K562 (cell line): ENCODE results near the gene FYB1. TPM values are rescaled to one million over a fixed set of nuclear protein-coding genes. Genes with fewer than 3 reads are reported as not detected.

Experiments
- HDAC2 ChIP-seq: fragments of 450-650 bp; IDR thresholded peaks from 2 replicates; pipeline ENCODE4 v1.6.1; 2016; ENCODE audit warnings: mild to moderate bottlenecking
- ILK ChIP-seq: fragments of 450-650 bp; IDR thresholded peaks from 2 replicates; pipeline ENCODE4 v1.6.1; 2016; ENCODE audit warnings: missing genetic modification characterization, low read depth, mild to moderate bottlenecking, missing compliant biosample characterization, moderate library complexity, borderline replicate concordance
- KLF10 ChIP-seq: fragments of 250-450 bp; sonication (Bioruptor Pico); IDR thresholded peaks from 2 replicates; pipeline ENCODE4 v1.6.1; 2021; ENCODE audit warnings: matching md5 sums
- NFRKB ChIP-seq: fragments of 450-650 bp; IDR thresholded peaks from 2 replicates; pipeline ENCODE4 v1.6.1; 2016; ENCODE audit warnings: low read depth
- PHTF2 ChIP-seq: fragments of 250-450 bp; sonication (Bioruptor Pico); IDR thresholded peaks from 2 replicates; pipeline ENCODE4 v1.5.0; 2021; ENCODE audit warnings: mild to moderate bottlenecking
- RBM34 ChIP-seq: fragments of 200-400 bp; formaldehyde crosslinking; IDR thresholded peaks from 2 replicates; pipeline ENCODE4 v1.6.1; 2018; ENCODE audit warnings: low read length, borderline replicate concordance; ENCODE audit not compliant: insufficient read depth
- TEAD4 ChIP-seq, 2 experiments: sonication (generic) in 1 of 2; formaldehyde crosslinking in 1 of 2; IDR thresholded peaks; 2 replicates each; pipeline versions ENCODE4 v1.6.1 to v1.8.0; 2012 to 2022; ENCODE audit warnings: borderline replicate concordance in 1 of 2, inconsistent platforms in 1 of 2, low read length in 1 of 2, mild to moderate bottlenecking in 1 of 2, missing genetic modification reagents in 1 of 2
- polyA plus RNA-seq, 8 experiments: library from polyadenylated mRNA; depleted of rRNA in 4 of 8; stranded (reverse) in 5 of 8; unstranded in 3 of 8; fragments of >200 nt; fragmentation: Nextera tagmentation in 2 of 8; fragmentation: Illumina TruSeq in 1 of 8; extraction: Ambion mirVana in 2 of 8; extraction: Trizol in 1 of 8; gene quantifications; 2 replicates each; pipeline versions ENCODE4 v1.2.1 to v1.2.3, GENCODE V29; 2011 to 2014; ENCODE audit warnings: inconsistent platforms in 1 of 8, missing spikeins in 1 of 8
- total RNA-seq, 7 experiments: library from RNA; depleted of rRNA in 6 of 7; stranded (reverse); fragments of >200 nt in 6 of 7; fragmentation: Illumina TruSeq in 2 of 7; extraction: Trizol in 2 of 7; gene quantifications; 2 replicates each; pipeline versions ENCODE4 v1.2.1 to v1.2.3, GENCODE V29; 2011 to 2021; ENCODE audit warnings: low replicate concordance in 1 of 7
- TF ChIP-seq, protein P1 (sequence below): sonication (generic); formaldehyde crosslinking; IDR thresholded peaks from 2 replicates; pipeline ENCODE4 v1.8.0; 2022; ENCODE audit warnings: mild to moderate bottlenecking, low read depth, missing genetic modification reagents
- TF ChIP-seq, protein P2 (sequence below): fragments of 250-450 bp; sonication (Bioruptor Pico); IDR thresholded peaks from 2 replicates; pipeline ENCODE4 v1.4.0; 2020
- TF ChIP-seq, protein P3 (sequence below): fragments of 250-450 bp; sonication (Bioruptor Pico); IDR thresholded peaks from 2 replicates; pipeline ENCODE4 v1.5.0; 2021
- TF ChIP-seq, protein P4 (sequence below), 3 experiments: fragments of 200-800 bp in 1 of 3; fragments of 250-450 bp in 1 of 3; fragments of 450-650 bp in 1 of 3; sonication (Bioruptor Pico) in 1 of 3; sonication (Bioruptor generic) in 1 of 3; formaldehyde crosslinking in 1 of 3; IDR thresholded peaks; 2 replicates each; pipeline versions ENCODE4 v1.6.1 to v1.8.0; 2016 to 2022; ENCODE audit warnings: mild to moderate bottlenecking in 2 of 3, missing genetic modification characterization in 2 of 3, missing compliant biosample characterization in 1 of 3, moderate library complexity in 1 of 3

The FYB1 gene
- total and polyA plus RNA-seq, 9 of the 15 experiments (the other 6 are each of a cell fraction or from before 2014, with no cell fraction given), result 4.7 to 31.5 (median 9.7) TPM

DNA sequence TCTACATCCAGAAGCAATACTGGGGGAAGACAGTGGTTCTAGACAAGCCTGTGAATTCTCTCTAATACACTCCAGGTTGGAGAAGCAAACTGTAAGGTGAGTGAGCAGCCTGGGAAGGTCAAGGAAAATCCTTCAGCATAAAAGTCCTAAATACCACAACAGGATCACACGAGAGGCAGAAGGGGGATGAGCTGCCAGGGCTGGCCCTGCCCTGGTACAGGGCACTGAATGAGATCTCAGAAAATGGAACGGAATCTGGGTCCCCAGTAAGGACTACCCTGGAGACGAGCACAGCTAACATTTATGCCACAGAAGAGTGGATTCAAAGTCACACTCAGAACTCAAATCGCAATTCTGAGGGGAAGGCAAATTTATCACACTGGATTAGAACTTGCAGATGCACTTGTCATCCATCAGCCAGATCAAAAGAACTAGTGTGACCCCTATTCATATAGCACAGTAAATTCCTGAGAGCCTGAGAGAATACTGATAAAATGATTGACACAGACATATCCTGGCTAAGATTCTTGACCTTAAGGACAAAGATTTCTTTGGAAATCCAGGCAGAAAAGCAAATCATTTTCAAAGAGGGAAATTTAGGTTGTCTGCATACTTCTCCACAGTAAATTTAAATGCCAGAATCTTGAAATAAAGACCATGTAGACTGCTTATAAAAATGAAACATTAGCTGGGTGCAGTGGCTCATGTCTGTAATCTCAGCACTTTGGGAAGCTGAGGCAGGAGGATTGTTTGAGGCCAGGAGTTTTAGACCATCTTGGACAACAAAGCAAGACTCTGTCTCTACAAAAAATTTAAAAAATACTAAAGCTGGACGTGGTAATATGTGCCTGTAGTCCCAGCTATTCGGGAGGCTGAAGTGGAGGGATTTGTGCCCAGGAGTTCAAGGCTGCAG lies 25.6 kb downstream of the FYB1 start (continued):
- TF ChIP-seq PHTF2 (no peak), TEAD4 (IDR thresholded peaks at IDR 0.05; ENCODE audit: low read length) (no peak), TEAD4 (CRISPR knock-in tag; IDR thresholded peaks at IDR 0.05; ENCODE audit: borderline replicate concordance) (no peak), NFRKB (no peak; the same call in 1 of the 2 replicates), KLF10 (0 out of 2 replicates have a peak, but pooled peaks have one; percentile 60), RBM34 (no peak), ILK (tag) (no peak), HDAC2 (0 out of 2 replicates have a peak, but pooled peaks have one; percentile 12)
- TF ChIP-seq, protein P1, sequence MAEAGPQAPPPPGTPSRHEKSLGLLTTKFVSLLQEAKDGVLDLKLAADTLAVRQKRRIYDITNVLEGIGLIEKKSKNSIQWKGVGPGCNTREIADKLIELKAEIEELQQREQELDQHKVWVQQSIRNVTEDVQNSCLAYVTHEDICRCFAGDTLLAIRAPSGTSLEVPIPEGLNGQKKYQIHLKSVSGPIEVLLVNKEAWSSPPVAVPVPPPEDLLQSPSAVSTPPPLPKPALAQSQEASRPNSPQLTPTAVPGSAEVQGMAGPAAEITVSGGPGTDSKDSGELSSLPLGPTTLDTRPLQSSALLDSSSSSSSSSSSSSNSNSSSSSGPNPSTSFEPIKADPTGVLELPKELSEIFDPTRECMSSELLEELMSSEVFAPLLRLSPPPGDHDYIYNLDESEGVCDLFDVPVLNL (CRISPR knock-in tag), result no peak
- TF ChIP-seq, protein P2, sequence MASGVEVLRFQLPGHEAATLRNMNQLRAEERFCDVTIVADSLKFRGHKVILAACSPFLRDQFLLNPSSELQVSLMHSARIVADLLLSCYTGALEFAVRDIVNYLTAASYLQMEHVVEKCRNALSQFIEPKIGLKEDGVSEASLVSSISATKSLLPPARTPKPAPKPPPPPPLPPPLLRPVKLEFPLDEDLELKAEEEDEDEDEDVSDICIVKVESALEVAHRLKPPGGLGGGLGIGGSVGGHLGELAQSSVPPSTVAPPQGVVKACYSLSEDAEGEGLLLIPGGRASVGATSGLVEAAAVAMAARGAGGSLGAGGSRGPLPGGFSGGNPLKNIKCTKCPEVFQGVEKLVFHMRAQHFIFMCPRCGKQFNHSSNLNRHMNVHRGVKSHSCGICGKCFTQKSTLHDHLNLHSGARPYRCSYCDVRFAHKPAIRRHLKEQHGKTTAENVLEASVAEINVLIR, result no peak
- TF ChIP-seq, protein P3, sequence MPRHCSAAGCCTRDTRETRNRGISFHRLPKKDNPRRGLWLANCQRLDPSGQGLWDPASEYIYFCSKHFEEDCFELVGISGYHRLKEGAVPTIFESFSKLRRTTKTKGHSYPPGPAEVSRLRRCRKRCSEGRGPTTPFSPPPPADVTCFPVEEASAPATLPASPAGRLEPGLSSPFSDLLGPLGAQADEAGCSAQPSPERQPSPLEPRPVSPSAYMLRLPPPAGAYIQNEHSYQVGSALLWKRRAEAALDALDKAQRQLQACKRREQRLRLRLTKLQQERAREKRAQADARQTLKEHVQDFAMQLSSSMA (CRISPR knock-in tag), result 0 out of 2 replicates have a peak, but pooled peaks have one; percentile 16
- TF ChIP-seq, protein P4, sequence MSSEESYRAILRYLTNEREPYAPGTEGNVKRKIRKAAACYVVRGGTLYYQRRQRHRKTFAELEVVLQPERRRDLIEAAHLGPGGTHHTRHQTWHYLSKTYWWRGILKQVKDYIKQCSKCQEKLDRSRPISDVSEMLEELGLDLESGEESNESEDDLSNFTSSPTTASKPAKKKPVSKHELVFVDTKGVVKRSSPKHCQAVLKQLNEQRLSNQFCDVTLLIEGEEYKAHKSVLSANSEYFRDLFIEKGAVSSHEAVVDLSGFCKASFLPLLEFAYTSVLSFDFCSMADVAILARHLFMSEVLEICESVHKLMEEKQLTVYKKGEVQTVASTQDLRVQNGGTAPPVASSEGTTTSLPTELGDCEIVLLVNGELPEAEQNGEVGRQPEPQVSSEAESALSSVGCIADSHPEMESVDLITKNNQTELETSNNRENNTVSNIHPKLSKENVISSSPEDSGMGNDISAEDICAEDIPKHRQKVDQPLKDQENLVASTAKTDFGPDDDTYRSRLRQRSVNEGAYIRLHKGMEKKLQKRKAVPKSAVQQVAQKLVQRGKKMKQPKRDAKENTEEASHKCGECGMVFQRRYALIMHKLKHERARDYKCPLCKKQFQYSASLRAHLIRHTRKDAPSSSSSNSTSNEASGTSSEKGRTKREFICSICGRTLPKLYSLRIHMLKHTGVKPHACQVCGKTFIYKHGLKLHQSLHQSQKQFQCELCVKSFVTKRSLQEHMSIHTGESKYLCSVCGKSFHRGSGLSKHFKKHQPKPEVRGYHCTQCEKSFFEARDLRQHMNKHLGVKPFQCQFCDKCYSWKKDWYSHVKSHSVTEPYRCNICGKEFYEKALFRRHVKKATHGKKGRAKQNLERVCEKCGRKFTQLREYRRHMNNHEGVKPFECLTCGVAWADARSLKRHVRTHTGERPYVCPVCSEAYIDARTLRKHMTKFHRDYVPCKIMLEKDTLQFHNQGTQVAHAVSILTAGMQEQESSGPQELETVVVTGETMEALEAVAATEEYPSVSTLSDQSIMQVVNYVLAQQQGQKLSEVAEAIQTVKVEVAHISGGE (CRISPR knock-in tag; IDR thresholded peaks at IDR 0.05), result no peak
